ENCODE results near the gene ZNF185.

ZNF185 gene

GRCh38 chrX:152897222-152898131 is at the start of gene ZNF185:
Gene ZNF185 (plus strand): TSS chrX:152898067. CDS start chrX:152914490, 16,423 bp downstream.
- no peak for DNase-seq (ENCODE audit: low read depth in 2 of 2)

GRCh38 chrX:152850465-152850864 is 47.4 kb upstream of the ZNF185 start:
- DNase-seq (ENCODE audit: low read depth in 2 of 2), result no peak

DNA sequence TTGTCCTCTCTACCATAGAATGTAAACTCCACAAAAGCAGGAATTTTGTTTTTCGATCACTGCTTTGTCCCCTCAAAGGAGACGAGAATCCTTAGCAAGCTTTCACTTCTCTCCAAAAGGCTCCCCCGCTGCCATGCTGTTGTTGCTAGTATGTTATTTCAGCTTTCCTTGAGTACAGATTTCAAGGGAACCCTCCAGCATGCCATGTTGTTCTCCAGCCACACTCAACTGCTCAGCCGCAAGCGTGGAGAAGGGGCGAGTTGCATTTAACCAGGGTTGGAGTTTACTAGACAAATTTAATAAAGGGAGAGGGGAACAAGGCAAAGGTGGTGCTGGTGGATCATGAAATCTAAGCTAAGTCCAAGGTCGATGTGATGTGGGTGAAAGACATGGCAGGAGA is 43.9 kb upstream of the ZNF185 start:
- DNase-seq (ENCODE audit: low read depth in 2 of 2), result no peak

GRCh38 chrX:152861116-152861515 is 36.8 kb upstream of the ZNF185 start:
- no peak for DNase-seq (ENCODE audit: low read depth in 2 of 2)

- no peak for DNase-seq (ENCODE audit: low read depth in 2 of 2)
These were observed 36.0 kb upstream of the ZNF185 start for GRCh38 chrX:152861826-152862225.

GRCh38 chrX:152865232-152865920 is 32.5 kb upstream of the ZNF185 start:
- no peak for DNase-seq (ENCODE audit: low read depth in 2 of 2)

GRCh38 chrX:152866386-152866785 is 31.5 kb upstream of the ZNF185 start:
- DNase-seq (ENCODE audit: low read depth in 2 of 2), result no peak

DNA sequence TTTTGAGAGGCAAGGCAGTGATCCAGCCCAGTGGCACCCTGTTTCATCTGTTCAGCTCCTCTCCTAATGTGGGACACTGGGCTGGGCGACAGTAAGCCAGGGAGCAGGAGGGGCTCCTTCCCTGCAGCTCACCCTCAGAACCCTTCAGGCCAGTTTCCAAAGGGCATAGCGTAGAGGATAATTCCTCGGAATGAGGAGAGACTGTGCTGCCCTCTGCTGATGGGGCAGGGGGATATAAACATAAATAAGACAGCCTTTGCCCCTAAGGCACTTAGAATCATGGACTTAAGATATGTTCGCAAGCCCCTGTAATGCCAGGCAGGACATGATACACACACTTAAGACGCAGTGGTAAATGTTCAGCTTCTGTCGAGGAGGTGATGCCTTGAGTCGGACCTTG is 27.9 kb upstream of the ZNF185 start:
- DNase-seq (ENCODE audit: low read depth in 2 of 2), result no peak

GRCh38 chrX:152871260-152871659 is 26.6 kb upstream of the ZNF185 start:
- DNase-seq (ENCODE audit: low read depth in 2 of 2), result no peak

DNA sequence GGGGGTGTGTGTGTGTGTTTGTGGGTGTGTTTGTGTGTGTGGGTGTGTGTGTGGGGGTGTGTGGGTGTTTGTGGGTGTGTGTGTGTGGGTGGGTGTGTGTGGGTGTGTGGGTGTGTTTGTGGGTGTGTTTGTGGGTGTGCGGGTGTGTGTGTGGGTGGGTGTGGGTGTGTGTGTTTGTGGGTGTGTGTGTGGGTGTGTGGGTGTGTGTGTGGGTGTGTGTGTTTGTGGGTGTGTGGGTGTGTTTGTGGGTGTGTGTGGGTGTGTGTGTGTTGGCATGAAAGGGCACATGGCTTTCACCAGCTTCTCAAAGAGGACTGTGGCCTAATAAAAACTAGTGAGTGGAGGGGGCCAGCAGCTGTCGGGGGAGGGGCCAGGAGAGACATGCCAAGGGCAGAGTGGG is 25.3 kb upstream of the ZNF185 start:
- no peak for DNase-seq (ENCODE audit: low read depth in 2 of 2)

DNA sequence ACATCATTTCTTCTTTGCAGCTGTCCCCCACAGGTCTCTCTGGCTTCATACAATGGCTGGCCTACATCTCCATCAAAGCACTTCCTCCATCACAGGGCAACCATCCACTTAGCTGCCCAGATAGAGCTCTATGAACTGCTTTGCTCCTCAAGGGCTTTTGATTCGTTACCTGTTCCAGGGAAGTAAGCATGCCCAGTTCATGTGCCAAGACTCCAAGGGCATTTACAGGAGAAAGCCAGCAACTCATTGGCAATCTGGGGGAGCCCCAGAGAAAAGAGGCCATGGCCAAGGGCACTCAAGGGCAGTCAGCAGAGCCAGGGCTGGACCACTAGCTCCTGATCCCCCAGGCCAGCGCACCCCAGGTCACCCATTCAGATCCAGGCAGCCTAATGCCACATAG is 24.5 kb upstream of the ZNF185 start:
- DNase-seq (ENCODE audit: low read depth in 2 of 2), result no peak

GRCh38 chrX:152876931-152877840 is 20.7 kb upstream of the ZNF185 start:
- DNase-seq (ENCODE audit: low read depth in 2 of 2), result no peak

DNA sequence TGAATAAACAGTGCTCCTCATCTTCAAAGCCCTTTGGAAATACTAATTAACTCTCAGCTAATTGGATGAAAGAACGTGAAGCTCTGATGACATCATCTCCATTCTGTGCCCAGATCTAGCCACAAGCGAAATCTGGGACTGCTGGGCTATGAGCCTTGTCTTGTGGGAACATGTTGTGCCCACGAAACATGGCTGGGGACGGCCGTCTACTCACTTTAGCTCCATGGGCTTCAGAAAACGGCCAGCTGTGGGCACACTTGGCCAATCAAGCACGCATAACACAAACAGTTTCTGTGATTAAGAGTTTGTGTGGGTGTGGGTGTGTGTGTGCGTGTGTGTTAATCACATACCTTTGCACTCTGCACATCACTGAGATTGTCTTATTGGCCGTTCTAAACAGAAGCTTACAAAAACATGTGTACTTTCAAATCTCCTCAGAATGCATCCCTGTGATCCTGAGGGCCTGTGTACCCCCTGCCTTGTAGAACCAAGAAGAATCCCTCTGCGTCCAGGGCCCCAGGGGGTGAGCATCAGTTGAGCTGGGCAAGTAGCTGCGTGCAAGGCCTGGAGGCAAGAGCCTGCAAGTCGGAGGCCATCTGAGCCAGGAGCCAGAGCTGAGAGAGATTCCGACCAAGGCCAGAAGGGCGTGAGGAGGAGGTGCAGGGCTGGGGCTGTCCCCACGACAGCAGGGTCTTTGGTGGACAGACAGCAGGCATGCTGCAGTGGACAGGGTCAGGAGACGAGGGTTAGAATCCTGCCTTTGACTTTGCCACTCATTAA is 18.7 kb upstream of the ZNF185 start:
- DNase-seq (ENCODE audit: low read depth in 2 of 2), result no peak

DNA sequence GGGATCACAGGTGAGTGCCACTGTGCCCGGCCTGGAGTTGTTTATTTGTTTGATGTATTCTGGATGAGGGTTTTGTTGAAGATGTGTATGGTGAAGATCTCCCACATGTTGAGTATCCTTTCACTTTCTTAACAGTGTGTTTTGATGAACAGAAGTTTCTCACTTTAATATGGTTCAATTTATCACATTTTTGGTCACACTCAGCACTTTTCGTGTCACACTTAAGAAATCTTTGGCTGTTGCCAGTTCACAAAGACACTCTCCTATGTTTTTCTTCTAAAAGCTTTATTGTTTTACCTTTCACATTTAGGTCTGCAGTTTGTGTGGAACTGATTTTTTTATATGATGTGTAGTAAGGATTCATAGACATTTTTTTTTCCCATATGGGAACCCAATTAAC is 16.6 kb upstream of the ZNF185 start:
- no peak for DNase-seq (ENCODE audit: low read depth in 2 of 2)

DNA sequence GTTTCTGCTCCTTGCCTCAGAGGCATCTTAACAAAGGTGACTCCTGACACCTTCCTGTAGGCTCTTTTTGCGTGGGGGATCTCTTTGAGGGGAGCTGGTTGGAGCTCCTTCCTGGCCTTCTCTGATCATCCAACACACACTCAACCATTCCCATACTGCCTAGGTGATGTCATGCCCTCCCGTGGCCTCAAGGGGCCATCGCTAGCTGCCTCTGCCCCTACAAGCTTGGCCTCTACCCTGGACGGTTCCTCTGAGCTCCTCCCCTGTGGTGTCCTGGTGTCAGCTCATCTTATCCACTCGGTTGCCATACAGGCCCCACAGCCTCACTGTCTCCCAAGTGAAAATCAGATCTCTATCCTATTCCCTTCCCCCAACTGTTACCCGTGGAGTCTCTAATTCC is 13.7 kb upstream of the ZNF185 start:
- DNase-seq (ENCODE audit: low read depth in 2 of 2), result no peak

- no peak for DNase-seq (ENCODE audit: low read depth in 2 of 2)
These were observed 11.2 kb upstream of the ZNF185 start for GRCh38 chrX:152886716-152887115.

DNA sequence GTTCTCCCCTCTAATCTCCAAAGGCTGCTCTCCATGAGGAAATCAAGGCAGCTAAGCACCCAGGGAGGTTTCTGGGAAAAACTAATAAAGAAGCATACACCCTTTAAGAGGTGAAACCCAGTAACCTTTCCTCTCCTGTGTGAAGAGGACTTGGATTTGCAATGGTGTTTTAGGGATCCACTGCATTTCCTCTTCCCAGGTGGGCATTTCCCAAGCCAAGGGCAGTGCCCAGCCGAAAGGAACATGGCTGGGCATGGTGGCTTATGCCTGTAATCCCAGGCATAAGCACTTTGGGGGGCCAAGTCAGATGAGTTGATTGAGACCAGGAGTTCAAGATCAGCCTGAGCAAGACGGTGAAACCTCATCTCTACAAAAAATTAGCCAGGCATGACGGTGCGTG is 5.4 kb upstream of the ZNF185 start:
- DNase-seq (ENCODE audit: low read depth in 2 of 2), result no peak

GRCh38 chrX:152892999-152893891 is 4.6 kb upstream of the ZNF185 start:
- no peak for DNase-seq (ENCODE audit: low read depth in 2 of 2)

GRCh38 chrX:152893980-152894610 is 3.8 kb upstream of the ZNF185 start:
- no peak for DNase-seq (ENCODE audit: low read depth in 2 of 2)

GRCh38 chrX:152895121-152895520 is 2.7 kb upstream of the ZNF185 start:
- DNase-seq (ENCODE audit: low read depth in 2 of 2), result no peak

Measured in stimulated activated CD8-positive, alpha-beta memory T cell treated with anti-CD3 and anti-CD28 coated beads, Interleukin-15, amount 100 ng/mL, for 4 hours (primary cell).